GM18520 (cell line): ENCODE data around the gene FLT4.

Source experiments
- ATAC-seq: cut with Tn5 transposase; IDR thresholded peaks from one replicate; pipeline ENCODE4 v1.9.1; 2021; ENCODE audit not compliant: unreplicated experiment

Gene FLT4

DNA sequence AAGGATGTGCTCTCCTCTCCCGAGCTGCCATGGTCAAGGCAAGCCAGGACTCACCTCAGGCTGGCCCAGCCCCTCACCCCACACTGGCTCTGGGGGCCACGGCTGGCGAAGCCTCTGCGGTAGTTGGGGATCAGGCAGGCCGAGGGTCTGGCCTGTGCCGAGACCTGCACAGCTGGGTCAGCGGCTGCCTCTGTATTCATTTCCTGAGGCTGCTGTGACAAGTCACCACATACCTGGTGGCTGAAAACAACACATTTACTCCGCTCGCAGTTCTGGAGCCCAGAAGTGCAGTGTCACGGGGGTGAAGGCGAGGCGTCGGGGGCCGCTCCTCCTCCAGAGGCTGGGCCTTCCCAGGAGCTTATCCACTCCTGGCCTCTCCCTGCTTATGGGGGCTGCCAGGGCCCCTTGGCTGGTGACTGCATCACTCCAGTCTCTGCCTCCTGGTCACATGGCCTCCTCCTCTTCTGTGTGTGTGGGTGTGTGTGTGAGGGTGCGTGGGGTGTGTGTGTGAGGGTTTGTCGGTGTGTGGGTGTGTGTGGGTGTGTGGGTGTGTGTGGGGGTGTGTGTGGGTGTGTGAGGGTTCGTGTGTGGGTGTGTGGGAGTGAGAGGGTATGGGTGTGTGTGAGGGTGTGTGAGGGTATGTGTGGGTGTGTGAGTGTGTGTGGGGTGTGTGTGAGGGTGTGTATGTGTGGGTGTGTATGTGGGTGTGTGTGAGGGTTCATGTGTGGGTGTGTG lies 54.9 kb downstream of the FLT4 start:
- ATAC-seq, result no peak

DNA sequence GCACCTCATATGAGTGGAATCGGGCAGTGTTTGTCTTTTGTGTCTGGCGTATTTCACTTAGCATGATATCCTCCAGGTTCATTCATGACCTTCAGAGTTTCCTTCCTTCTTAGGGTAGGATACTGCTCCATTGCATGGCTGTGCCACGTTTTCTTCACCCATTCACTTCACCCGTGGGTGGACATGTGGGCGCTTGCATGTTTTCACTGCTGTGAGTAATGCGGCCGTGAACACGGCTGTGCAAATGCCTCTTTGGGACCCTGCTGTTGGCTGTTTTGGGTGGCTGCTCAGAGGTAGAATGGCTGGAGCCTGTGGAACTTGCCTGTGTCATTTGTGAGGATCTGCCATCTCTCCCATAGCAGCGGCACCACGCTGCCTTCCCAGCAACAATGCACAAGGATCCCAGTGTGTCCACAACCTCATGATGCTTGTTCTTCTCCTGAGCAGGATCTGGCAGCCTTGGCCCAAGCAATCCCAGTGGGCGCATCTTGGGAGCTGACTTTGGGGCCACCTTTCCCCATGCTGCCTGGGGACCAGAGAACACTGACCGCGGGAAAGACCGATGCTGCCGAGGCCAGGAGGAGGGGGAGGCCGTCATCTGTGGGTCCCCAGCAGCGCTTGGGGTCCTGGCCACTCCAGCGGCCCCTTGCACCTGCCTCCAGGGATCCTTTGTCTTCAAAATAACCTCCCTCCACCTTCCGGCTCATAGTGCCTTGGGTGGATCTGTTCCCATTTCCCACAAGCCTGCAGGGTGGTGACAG lies 55.8 kb downstream of the FLT4 start:
- no peak for ATAC-seq

DNA sequence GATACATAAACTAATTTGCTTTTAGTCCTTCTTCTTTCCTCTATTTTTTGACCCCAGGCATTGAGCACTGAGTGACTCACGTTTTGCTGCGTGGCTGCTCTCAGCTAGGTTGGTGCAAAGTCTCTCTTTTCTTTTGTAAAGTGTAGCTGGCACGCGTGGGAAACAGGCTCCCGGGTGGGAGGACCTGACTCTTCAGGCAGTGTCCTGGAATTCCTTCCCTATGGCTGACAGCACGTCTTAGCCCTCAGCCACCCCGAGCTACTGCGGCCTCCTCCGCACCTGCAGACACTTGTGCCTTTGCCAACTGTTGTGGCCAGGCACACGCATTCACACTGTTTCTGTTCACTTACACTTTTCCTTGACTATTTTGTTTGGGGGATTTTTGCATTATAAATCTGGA lies 57.2 kb downstream of the FLT4 start:
- ATAC-seq, result no peak

DNA sequence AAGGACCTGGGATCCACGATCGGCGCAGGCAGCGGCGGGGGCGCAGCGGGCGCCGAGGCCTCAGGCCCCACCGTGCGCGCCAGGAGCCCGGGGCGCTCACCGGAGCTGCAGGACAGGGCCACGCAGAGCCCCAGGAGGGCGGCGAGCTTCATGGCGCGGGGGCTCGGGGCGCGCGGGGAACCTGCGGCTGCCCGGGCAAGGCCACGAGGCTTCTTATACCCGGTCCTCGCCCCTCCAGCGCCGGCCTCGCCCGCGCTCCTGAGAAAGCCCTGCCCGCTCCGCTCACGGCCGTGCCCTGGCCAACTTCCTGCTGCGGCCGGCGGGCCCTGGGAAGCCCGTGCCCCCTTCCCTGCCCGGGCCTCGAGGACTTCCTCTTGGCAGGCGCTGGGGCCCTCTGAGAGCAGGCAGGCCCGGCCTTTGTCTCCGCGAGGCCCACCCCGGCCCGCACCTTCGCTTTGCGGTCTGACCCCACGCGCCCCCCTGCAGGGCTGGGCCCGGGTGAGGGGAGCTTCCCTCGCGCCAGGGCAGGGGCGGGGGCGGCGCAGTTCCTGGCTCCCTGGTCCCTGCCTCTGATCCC lies 58.0 kb downstream of the FLT4 start, which contains the start of gene SCGB3A1:
Gene SCGB3A1 (minus strand): TSS at position 189 of the 577 bp plus-strand sequence. CDS start 37 bp downstream, at position 152.
- no peak for ATAC-seq

DNA sequence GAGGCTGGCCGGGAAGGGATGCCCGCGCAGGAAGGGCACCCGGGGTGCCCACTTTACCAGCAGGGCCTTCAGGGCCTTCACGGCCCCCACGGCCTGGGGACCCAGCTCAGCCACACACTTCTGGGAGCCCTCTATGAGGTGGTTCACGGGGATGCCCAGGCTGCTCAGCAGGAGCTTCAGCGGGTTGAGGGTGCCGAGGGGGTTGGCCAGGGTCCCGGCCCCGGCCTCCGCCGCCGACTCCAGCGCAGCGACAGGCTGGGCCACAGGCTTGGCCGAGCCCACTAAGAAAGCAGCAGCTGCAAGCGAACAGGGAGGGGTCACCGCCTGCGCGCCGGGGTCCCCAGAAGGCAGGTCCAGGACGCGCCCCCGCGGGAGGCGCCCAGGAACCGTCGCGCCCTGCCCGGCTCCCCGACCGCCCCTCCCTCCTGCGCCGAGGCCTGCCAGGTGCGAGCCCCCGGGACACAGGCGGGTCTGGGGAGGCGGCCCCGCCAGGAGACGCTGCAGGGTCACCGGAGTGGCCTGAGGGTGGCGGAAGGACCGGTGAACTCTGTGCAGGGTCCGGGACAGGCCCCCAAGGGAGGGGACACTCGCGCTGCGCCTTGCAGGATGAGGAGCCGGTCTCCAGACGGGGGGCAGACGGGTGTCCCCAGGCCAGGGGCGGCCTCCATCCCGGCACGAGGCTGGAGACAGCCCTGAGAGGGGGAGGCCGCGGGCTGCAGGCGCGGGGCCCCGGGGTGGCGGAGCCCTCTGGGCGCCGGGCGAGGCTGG lies 58.7 kb downstream of the FLT4 start:
- no peak for ATAC-seq

DNA sequence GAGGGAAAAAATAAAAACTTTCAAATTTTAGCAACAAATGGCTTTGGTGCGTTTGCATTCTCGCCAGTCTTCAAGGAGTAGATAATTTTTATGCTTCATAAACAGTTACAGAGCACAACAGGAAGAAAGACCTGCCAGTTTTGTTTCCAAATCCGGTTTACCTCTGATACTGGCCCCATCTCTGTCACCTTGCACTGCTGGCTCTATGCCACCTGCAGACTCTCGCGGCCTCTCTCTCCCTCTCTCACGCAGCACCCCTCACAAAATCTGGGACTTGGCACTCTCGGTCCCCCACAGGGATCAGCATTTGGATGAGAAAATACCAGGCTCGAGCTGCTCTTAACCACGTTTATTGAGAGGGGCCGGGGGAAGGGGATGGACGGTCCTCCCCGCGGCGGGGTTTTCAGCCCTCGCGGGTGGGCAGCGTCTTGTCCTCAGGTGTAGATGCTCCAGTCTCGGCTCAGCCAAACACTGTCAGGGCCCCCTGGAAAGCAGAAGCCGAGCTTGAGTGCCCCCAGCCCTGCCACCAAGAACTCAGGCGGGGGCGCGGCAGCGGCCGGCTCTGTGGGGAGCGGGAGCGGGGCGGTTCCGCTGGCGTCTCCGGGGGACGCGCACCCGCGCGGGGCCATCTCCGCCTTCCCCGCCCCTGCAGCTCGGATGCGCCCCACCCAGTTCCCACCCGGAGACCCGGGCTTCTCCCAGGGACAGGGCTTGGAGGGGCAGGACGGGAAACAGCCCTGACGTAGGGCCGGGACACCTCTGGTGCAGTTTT lies 59.4 kb downstream of the FLT4 start:
- no peak for ATAC-seq

DNA sequence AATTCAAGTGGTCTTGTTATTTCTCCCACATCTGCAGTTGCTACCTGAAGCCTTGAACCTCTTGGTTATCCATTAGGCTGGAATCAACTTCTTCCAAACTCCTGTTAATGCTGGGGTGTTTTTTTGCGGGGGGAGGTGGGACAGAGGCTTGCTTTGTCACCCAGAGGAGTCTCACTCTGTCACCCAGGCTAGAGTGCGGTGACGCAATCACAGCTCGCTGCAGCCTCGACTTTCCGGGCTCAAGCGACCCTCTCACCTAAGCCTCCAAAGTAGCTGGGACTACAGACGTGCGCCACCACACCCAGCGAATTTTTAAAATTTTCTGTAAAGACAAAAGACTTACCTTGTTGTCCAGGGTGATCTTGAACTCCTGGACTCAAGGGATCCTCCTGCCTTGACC lies 62.5 kb downstream of the FLT4 start:
- ATAC-seq, result no peak

DNA sequence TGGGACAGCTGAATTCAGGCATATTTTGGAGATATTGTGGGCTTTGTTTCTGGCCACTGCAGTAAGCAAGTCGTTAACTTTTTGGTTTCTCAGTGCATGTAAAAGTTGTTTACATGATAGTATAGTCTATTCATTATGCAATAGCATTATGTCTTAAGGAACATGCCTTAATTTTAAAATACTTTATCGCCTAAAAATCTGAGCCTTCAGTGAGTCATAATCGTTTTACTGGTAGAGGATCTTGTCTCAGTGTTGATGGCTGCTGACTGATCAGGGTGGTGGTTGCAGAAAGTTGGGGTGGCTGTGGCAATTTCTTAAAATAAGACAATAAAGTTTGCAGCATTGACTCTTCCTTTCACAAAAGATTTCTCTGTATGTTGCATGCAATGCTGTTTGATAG lies 63.2 kb downstream of the FLT4 start:
- no peak for ATAC-seq

DNA sequence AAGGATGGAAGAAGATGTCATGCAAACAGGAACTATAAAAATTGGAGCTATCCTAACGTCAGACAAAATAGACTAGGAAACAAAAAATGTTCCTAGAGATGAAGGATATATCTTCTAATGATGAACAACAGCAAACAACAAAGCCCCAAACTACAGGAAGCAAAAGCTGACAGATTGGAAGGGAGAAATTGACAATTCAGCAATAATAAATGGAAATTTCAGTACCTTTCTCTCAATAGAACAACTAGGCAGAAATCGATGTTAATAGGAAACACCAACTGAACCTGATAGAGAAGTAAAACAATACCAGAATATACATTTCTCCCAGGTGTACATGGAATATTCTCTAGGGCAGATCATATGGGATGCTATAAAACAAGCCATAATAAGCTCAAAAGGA lies 65.7 kb downstream of the FLT4 start:
- ATAC-seq, result no peak

DNA sequence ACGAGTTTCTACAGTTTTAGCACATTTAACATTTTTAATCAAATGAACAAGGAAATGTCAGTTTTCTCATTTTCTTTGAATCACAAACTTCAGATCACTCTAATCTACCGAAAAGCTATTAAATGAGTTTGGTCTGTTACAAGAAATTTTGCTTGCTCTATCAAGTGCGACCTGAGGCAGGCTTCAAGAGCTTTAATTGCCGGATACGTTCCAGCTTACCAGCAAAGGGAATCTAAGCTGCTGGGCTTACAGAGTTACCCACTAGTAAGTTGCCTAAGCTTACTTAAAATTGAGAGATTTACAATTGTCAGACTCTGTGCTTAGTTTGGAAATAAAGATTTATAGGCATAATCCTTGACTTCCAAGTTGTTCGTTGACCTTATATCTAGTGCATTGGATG lies 68.7 kb downstream of the FLT4 start:
- no peak for ATAC-seq

DNA sequence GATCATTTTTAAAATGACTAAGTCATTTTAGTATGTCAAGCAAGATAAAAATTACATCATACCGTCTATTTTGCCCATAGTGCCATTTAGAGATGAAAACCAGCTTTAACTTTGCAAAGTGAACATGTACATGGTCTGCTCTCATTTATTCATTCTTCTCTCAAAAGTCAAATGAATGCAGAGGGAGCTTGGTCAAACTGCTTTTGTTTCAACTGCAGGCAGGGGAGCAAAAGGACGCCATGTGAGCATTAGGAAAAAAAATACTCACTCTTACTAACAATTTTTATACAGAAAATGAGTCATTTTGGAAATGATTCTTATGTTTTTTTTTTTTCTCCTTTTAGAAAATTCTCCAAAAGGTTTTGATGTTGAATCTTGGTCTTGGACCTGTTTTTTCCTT lies 73.8 kb downstream of the FLT4 start:
- no peak for ATAC-seq

DNA sequence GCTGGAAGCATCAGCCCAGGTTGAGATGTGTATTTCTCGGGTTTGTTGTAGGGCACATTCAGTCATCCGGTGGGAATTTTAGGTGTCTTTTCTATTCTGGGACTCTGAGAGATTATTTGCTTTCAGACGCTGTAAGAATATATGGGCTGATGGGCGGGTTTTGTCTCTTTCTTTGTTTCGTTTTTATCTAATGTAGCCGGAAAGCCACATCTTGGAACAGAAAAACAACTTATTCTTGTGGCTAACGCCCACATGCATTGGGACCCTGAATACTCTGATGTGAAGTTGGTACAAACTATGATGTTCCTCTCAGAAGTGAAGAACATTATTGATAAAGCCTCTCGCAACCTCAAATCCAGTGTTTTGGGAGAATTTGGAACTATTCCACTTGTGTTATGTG lies 80.5 kb downstream of the FLT4 start:
- no peak for ATAC-seq

DNA sequence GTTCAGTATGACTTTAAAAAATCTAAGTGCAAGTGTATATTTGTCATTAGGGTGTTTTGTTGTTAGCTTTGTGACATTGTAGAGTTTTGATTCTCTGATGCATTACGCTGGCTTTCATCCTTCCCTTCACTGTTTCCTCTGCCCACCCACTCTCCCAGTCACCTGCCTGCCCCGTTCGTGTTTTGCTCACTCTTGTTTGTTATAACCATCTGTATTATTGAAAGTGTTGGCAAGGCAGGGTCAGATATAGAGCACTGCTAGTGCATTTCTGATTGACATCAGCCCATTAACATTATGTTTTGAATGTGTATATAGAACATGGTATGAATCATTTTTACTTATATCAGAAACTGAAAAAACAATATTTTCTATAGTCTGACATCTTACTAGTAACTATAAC lies 85.4 kb downstream of the FLT4 start:
- ATAC-seq, result no peak

DNA sequence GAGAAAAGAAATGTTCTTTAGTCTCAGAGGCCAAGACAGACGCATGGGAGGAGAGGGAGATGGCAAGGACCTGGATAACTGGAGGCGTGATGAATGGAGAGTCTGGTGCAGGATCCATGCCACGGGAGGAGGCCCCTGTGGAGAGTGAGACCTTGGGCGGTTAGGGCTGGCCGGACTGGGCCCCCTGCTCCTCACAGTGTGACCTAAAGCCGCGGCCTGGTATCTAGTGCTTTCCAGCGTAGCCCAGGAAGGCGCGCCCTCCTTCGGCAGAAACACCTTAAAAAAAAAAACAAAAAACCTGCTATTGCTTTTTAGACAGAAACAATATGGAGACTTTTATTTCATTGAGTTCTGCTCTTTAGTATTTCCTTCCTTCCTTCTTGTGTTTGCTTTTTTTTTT lies 91.2 kb downstream of the FLT4 start:
- no peak for ATAC-seq

DNA sequence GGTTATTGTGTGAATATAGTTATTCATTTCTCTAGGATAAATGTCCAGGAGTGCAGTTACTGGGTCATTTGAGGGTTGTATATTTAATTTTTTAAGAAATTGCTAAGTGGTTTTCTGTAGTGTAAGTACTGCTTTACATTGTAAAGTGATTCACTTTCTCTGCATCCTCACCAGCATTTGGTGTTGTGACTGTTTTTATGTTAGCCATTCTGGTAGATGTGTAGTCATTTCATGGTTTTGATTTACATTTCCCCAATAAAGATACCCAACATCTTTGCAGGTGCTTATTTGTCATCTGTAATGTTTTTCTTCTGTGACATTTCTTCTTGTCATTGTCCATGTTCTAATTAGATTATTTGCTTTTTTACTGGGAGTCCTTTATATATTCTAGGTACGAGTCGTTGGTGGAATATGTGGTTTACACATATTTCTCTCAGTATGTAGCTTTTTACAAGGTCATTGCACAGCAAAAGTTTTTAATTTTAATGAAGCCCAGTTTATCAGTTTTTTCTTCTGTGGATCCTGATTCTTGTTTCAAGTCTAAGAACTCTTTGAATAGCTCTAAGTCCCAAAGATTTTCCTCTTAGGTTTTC lies 92.1 kb downstream of the FLT4 start:
- ATAC-seq, result no peak

DNA sequence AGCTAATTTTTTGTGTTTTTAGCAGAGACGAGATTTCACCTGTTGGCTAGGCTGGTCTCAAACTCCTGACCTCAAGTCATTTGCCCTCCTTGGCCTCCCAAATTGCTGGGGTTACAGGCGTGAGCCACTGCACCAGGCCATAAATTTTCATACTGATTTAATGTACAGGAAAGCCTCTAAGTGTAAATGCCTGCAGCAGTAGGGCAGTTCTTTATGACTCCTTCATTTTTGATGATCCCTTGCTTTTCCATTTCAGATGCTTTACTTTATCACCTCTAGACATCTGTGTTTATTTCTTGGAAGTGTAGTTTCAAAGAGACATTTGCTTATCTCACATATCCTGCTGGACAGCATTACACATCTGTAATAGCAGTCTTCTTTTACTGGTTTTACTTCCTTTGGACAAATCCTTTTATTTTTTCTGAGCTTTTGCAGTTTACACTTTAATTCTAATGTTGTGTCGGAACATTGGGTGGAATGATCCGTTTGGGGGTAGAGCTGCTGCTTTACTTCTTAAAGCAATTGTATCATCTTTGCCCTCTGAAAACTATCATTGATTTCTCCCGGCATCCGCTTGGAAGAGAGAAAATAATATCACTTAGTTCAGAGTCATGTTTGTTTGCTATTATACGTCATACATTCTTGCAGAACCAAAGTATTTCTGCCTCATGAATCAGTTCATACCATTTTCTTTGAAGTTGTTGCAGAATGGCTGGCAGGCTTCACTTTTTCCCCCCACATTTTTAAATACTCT lies 94.1 kb downstream of the FLT4 start:
- ATAC-seq, result no peak

DNA sequence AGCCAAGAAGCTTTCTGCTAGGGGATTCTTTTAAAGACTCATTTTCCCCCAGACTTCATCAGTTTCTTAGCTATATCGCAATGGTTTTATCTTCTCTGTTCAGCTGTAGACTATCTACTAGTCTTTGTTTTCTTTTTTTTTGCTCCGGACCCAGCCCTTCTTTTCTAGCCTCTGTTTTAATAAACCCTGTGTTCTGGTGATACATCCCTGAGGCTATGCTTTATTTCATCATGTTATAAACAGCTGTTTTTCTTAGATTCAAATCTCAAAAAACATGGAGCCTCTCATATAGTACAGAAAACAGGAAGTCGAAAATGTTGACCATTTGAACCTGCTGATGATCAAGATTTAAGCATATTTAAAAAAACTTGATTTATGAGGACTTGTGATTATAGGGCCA lies 95.9 kb downstream of the FLT4 start:
- no peak for ATAC-seq
